Activated T-helper 2 cell treated with anti-CD3 and anti-CD28 coated beads, Interferon-gamma antibody, Interleukin-2, Interleukin-4, amounts not matched to agents 10 μg/mL and 5 μg/mL and 100 μg/mL, durations not matched to agents 14 hours and 24 hours and 36 hours (primary cell): Measurements from ENCODE around the gene TMEM219. TPM values are rescaled to one million over a fixed set of nuclear protein-coding genes. Genes with fewer than 3 reads are reported as not detected.
A peak's percentile ranks its signal among the peaks of the same experiment; 100 is the strongest.
"Not testable (repeated sequence)": the region's sequence is repeated elsewhere in the genome, so short reads cannot be mapped to it uniquely, and the experiment has no call there.

Experiments used
- DNase-seq: peaks from one replicate; pipeline ENCODE4 v3.0.0; 2021; ENCODE audit warnings: low spot score
- H3K27ac Mint-ChIP-seq: one replicate; pipeline ENCODE4 v1.8.0; 2021; ENCODE audit warnings: mixed read lengths
- H3K27me3 Mint-ChIP-seq: one replicate; pipeline ENCODE4 v1.8.0; 2021; ENCODE audit warnings: low read depth, mixed read lengths
- H3K36me3 Mint-ChIP-seq: one replicate; pipeline ENCODE4 v1.8.0; 2021; ENCODE audit warnings: low read depth, mixed read lengths
- H3K4me1 Mint-ChIP-seq: one replicate; pipeline ENCODE4 v1.8.0; 2021; ENCODE audit warnings: low read depth, mixed read lengths
- H3K4me3 Mint-ChIP-seq: one replicate; pipeline ENCODE4 v1.8.0; 2021; ENCODE audit warnings: low read depth, mild to moderate bottlenecking, moderate library complexity, mixed read lengths
- H3K9me3 Mint-ChIP-seq: one replicate; pipeline ENCODE4 v1.8.0; 2021; ENCODE audit warnings: mixed read lengths
- intact Hi-C: fragments of 100-400 bp; cut with micrococcal nuclease; formaldehyde crosslinking; loops from one replicate; pipeline ENCODE4 v1.15.1; 2023
- total RNA-seq: library from RNA; stranded (reverse); gene quantifications from 2 replicates; pipeline ENCODE4 v1.2.3, GENCODE V29; 2022

Gene TMEM219
- total RNA-seq, 1 donor from 2014 or later = 59.0 TPM

GRCh38 chr16:30009085-30009862 lies 47.4 kb downstream of the TMEM219 start:
- H3K36me3 Mint-ChIP-seq = no peaks in the 10 kb centered on the region
- DNase-seq = no peak
- peak overlapping the region; percentile 39 for H3K4me3 Mint-ChIP-seq
- H3K27me3 Mint-ChIP-seq = peaks cover 21% of the 10 kb centered on the region
- H3K4me1 Mint-ChIP-seq = peaks cover 3% of the 10 kb centered on the region
- no peaks in the 10 kb centered on the region for H3K9me3 Mint-ChIP-seq
- intact Hi-C loops = no loop called here
- no peak overlapping the region for H3K27ac Mint-ChIP-seq

GRCh38 chr16:30009990-30010843 lies 48.3 kb downstream of the TMEM219 start:
- Mint-ChIP-seq H3K27me3 (peaks cover 21% of the 10 kb centered on the region), H3K4me1 (peaks cover 3% of the 10 kb centered on the region), H3K36me3 (no peaks in the 10 kb centered on the region), H3K9me3 (no peaks in the 10 kb centered on the region), H3K4me3 (peak overlapping the region; percentile 60), H3K27ac (no peak overlapping the region)
- intact Hi-C loops = no loop called here
- DNase-seq = no peak

GRCh38 chr16:30010844-30011713 lies 49.2 kb downstream of the TMEM219 start, which contains the start of gene DOC2A:
TSS of gene DOC2A (minus strand) at chr16:30011027. CDS start at chr16:30010222, 805 bp downstream.
- no peak for DNase-seq
- H3K4me1 Mint-ChIP-seq = peaks cover 3% of the 10 kb centered on the region
- H3K27me3 Mint-ChIP-seq = peaks cover 22% of the 10 kb centered on the region
- H3K36me3 Mint-ChIP-seq = no peaks in the 10 kb centered on the region
- peak within 1 kb of the TSS; percentile 78 for H3K4me3 Mint-ChIP-seq
- no peaks in the 10 kb centered on the region for H3K9me3 Mint-ChIP-seq
- intact Hi-C loops = no loop called here
- no peak within 1 kb of the TSS for H3K27ac Mint-ChIP-seq

- Mint-ChIP-seq H3K27me3 (peaks cover 24% of the 10 kb centered on the region), H3K4me3 (peak overlapping the region; percentile 78), H3K4me1 (peaks cover 3% of the 10 kb centered on the region), H3K9me3 (no peaks in the 10 kb centered on the region), H3K36me3 (no peaks in the 10 kb centered on the region), H3K27ac (peak overlapping the region; percentile 36)
- no peak for DNase-seq
- intact Hi-C loops = no loop called here
Measured at GRCh38 chr16:30011714-30012504, 50.0 kb downstream of the TMEM219 start.

GRCh38 chr16:30012598-30012997 lies 50.7 kb downstream of the TMEM219 start:
- H3K4me3 Mint-ChIP-seq, H3K4me1 Mint-ChIP-seq, intact Hi-C loops, H3K27ac Mint-ChIP-seq, H3K36me3 Mint-ChIP-seq, H3K9me3 Mint-ChIP-seq, DNase-seq: not testable (repeated sequence)
- H3K27me3 Mint-ChIP-seq = peaks cover 24% of the 10 kb centered on the region

- peaks cover 22% of the 10 kb centered on the region for H3K27me3 Mint-ChIP-seq
- H3K27ac Mint-ChIP-seq, H3K4me1 Mint-ChIP-seq, H3K36me3 Mint-ChIP-seq, H3K4me3 Mint-ChIP-seq, DNase-seq, intact Hi-C loops, H3K9me3 Mint-ChIP-seq: not testable (repeated sequence)
Measured at GRCh38 chr16:30015450-30015849, 53.6 kb downstream of the TMEM219 start.

GRCh38 chr16:30016555-30017276 lies 54.8 kb downstream of the TMEM219 start:
- Mint-ChIP-seq H3K36me3 (no peaks in the 10 kb centered on the region), H3K4me3 (no peak overlapping the region), H3K4me1 (peaks cover 10% of the 10 kb centered on the region), H3K9me3 (no peaks in the 10 kb centered on the region), H3K27me3 (peaks cover 26% of the 10 kb centered on the region), H3K27ac (no peak overlapping the region)
- no peak for DNase-seq
- intact Hi-C loops = no loop called here

- intact Hi-C loops = no loop called here
- Mint-ChIP-seq H3K4me3 (no peak overlapping the region), H3K27me3 (peaks cover 21% of the 10 kb centered on the region), H3K4me1 (peaks cover 7% of the 10 kb centered on the region), H3K36me3 (no peaks in the 10 kb centered on the region), H3K9me3 (no peaks in the 10 kb centered on the region), H3K27ac (no peak overlapping the region)
- no peak for DNase-seq
Measured at GRCh38 chr16:30017277-30017656, 55.4 kb downstream of the TMEM219 start.

GRCh38 chr16:30017937-30018336 lies 56.1 kb downstream of the TMEM219 start:
- H3K27ac Mint-ChIP-seq, H3K36me3 Mint-ChIP-seq, H3K4me1 Mint-ChIP-seq, intact Hi-C loops, H3K4me3 Mint-ChIP-seq, H3K9me3 Mint-ChIP-seq, DNase-seq: not testable (repeated sequence)
- H3K27me3 Mint-ChIP-seq = peaks cover 18% of the 10 kb centered on the region

- H3K36me3 Mint-ChIP-seq = no peaks in the 10 kb centered on the region
- DNase-seq = no peak
- H3K4me1 Mint-ChIP-seq = peaks cover 7% of the 10 kb centered on the region
- H3K27me3 Mint-ChIP-seq = peaks cover 18% of the 10 kb centered on the region
- no peaks in the 10 kb centered on the region for H3K9me3 Mint-ChIP-seq
- H3K27ac Mint-ChIP-seq = no peak overlapping the region
- no peak overlapping the region for H3K4me3 Mint-ChIP-seq
- intact Hi-C loops = no loop called here
Measured at GRCh38 chr16:30018731-30019158, 56.9 kb downstream of the TMEM219 start.
